Astrocyte (in vitro differentiated cells and primary cell): Measurements from ENCODE around the gene MARVELD1. TPM values are rescaled to one million over a fixed set of nuclear protein-coding genes. Genes with fewer than 3 reads are reported as not detected.

Experiments used
- DNase-seq: peaks from one replicate; pipeline ENCODE4 v3.0.0-alpha.2; 2010; ENCODE audit warnings: low read depth
- FAIRE-seq: peaks from 2 replicates; lab custom pipeline; 2011; peaks lifted over from hg19 to GRCh38; lab: Jason Lieb, UNC
- H2AFZ ChIP-seq: 2 replicates; pipeline ENCODE4 v1.6.0; 2012; ENCODE audit warnings: low read depth, low read length, inconsistent platforms
- H3K27ac ChIP-seq: 2 replicates; pipeline ENCODE4 v1.5.1; 2011; ENCODE audit warnings: low read depth, low read length, inconsistent platforms
- H3K27me3 ChIP-seq: 2 replicates; pipeline ENCODE4 v1.6.0; 2011; ENCODE audit warnings: low read length, inconsistent platforms; ENCODE audit not compliant: insufficient read depth
- H3K36me3 ChIP-seq: 2 replicates; pipeline ENCODE4 v1.5.1; 2011; ENCODE audit warnings: low read length, inconsistent platforms; ENCODE audit not compliant: insufficient read depth
- H3K4me1 ChIP-seq: 2 replicates; pipeline ENCODE4 v1.5.1; 2011; ENCODE audit warnings: low read length, inconsistent platforms; ENCODE audit not compliant: insufficient read depth
- H3K4me2 ChIP-seq: 2 replicates; pipeline ENCODE4 v1.6.0; 2012; ENCODE audit warnings: low read length, inconsistent platforms
- H3K4me3 ChIP-seq: 2 replicates; pipeline ENCODE4 v1.5.1; 2011; ENCODE audit warnings: low read depth, mild to moderate bottlenecking, low read length, inconsistent platforms; ENCODE audit not compliant: insufficient read depth
- H3K79me2 ChIP-seq: 2 replicates; pipeline ENCODE4 v1.6.0; 2012; ENCODE audit warnings: mild to moderate bottlenecking, low read length, inconsistent platforms; ENCODE audit not compliant: insufficient read depth
- H3K9ac ChIP-seq: 2 replicates; pipeline ENCODE4 v1.6.0; 2012; ENCODE audit warnings: mild to moderate bottlenecking, low read length, inconsistent platforms
- H3K9me3 ChIP-seq: 2 replicates; pipeline ENCODE4 v1.5.1; 2012; ENCODE audit warnings: low read depth, mild to moderate bottlenecking, low read length, inconsistent platforms; ENCODE audit not compliant: insufficient read depth
- H4K20me1 ChIP-seq: 2 replicates; pipeline ENCODE4 v1.6.0; 2012; ENCODE audit warnings: low read length, inconsistent platforms; ENCODE audit not compliant: insufficient read depth
- H3K27ac Mint-ChIP-seq: one replicate; pipeline ENCODE4 v1.8.0; 2021; ENCODE audit warnings: mild to moderate bottlenecking, mixed read lengths; ENCODE audit not compliant: unreplicated experiment
- H3K27me3 Mint-ChIP-seq: one replicate; pipeline ENCODE4 v1.8.0; 2021; ENCODE audit warnings: low read depth, mixed read lengths; ENCODE audit not compliant: unreplicated experiment
- H3K36me3 Mint-ChIP-seq: one replicate; pipeline ENCODE4 v1.8.0; 2021; ENCODE audit warnings: low read depth, mixed read lengths; ENCODE audit not compliant: unreplicated experiment
- H3K4me1 Mint-ChIP-seq: one replicate; pipeline ENCODE4 v1.8.0; 2021; ENCODE audit warnings: low read depth, mixed read lengths; ENCODE audit not compliant: unreplicated experiment
- H3K4me3 Mint-ChIP-seq: one replicate; pipeline ENCODE4 v1.8.0; 2021; ENCODE audit warnings: mild to moderate bottlenecking, moderate library complexity, mixed read lengths; ENCODE audit not compliant: unreplicated experiment
- H3K9me3 Mint-ChIP-seq: one replicate; pipeline ENCODE4 v1.8.0; 2021; ENCODE audit warnings: mild to moderate bottlenecking, mixed read lengths; ENCODE audit not compliant: unreplicated experiment
- CTCF ChIP-seq: IDR thresholded peaks from 2 replicates; pipeline ENCODE4 v1.5.1; 2011; ENCODE audit warnings: low read depth, mild to moderate bottlenecking, inconsistent platforms, low read length, moderate library complexity; ENCODE audit not compliant: insufficient read depth
- EZH2 ChIP-seq: IDR thresholded peaks from 2 replicates; pipeline ENCODE4 v1.6.1; 2012; ENCODE audit warnings: mild to moderate bottlenecking, low read length, inconsistent platforms; ENCODE audit not compliant: insufficient read depth
- total RNA-seq: library from RNA; stranded (reverse); gene quantifications from 2 replicates; pipeline ENCODE4 v1.2.1, GENCODE V29; 2021

Gene MARVELD1
- total RNA-seq, 1 donor from 2014 or later = 69.7 TPM

- FAIRE-seq (no peak), DNase-seq (no peak)
- H2AFZ ChIP-seq = no peak overlapping the region
- H3K27ac ChIP-seq = no peak overlapping the region
- no peak overlapping the region for H3K9ac ChIP-seq
- no peaks in the 10 kb centered on the region for H3K4me1 ChIP-seq
- Mint-ChIP-seq H3K4me1 (no peaks in the 10 kb centered on the region), H3K4me3 (no peak overlapping the region), H3K9me3 (no peaks in the 10 kb centered on the region), H3K27me3 (no peaks in the 10 kb centered on the region), H3K36me3 (peaks cover 35% of the 10 kb centered on the region), H3K27ac (no peak overlapping the region)
- peaks cover 16% of the 10 kb centered on the region for H4K20me1 ChIP-seq
- H3K9me3 ChIP-seq = no peaks in the 10 kb centered on the region
- no peak for TF ChIP-seq EZH2
- no peak for TF ChIP-seq CTCF
- peaks cover 27% of the 10 kb centered on the region for H3K36me3 ChIP-seq
- H3K79me2 ChIP-seq = no peaks in the 10 kb centered on the region
- H3K27me3 ChIP-seq = no peaks in the 10 kb centered on the region
- H3K4me2 ChIP-seq = no peak overlapping the region
- no peak overlapping the region for H3K4me3 ChIP-seq
These were observed 41.2 kb downstream of the MARVELD1 start for GRCh38 chr10:97754726-97755125.

- Histone ChIP-seq H3K4me3 (no peak overlapping the region), H3K9ac (no peak overlapping the region), H3K27ac (no peak overlapping the region), H3K36me3 (peaks cover 19% of the 10 kb centered on the region), H3K79me2 (no peaks in the 10 kb centered on the region), H4K20me1 (peaks cover 20% of the 10 kb centered on the region), H3K9me3 (no peaks in the 10 kb centered on the region), H2AFZ (no peak overlapping the region), H3K4me2 (no peak overlapping the region), H3K27me3 (no peaks in the 10 kb centered on the region), H3K4me1 (no peaks in the 10 kb centered on the region)
- FAIRE-seq (no peak), DNase-seq (no peak)
- no peaks in the 10 kb centered on the region for H3K27me3 Mint-ChIP-seq
- no peaks in the 10 kb centered on the region for H3K4me1 Mint-ChIP-seq
- peaks cover 32% of the 10 kb centered on the region for H3K36me3 Mint-ChIP-seq
- no peak overlapping the region for H3K4me3 Mint-ChIP-seq
- TF ChIP-seq CTCF (no peak), EZH2 (no peak)
- no peaks in the 10 kb centered on the region for H3K9me3 Mint-ChIP-seq
- H3K27ac Mint-ChIP-seq = no peak overlapping the region
These were observed 42.2 kb downstream of the MARVELD1 start for GRCh38 chr10:97755718-97756117.

GRCh38 chr10:97757471-97757870 is 43.9 kb downstream of the MARVELD1 start:
- H3K9me3 Mint-ChIP-seq = no peaks in the 10 kb centered on the region
- Histone ChIP-seq H3K27ac (no peak overlapping the region), H2AFZ (no peak overlapping the region), H3K36me3 (peaks cover 15% of the 10 kb centered on the region), H4K20me1 (peaks cover 20% of the 10 kb centered on the region), H3K79me2 (no peaks in the 10 kb centered on the region), H3K9ac (no peak overlapping the region), H3K27me3 (no peaks in the 10 kb centered on the region), H3K4me1 (no peaks in the 10 kb centered on the region), H3K4me2 (no peak overlapping the region), H3K4me3 (no peak overlapping the region), H3K9me3 (no peaks in the 10 kb centered on the region)
- FAIRE-seq = no peak
- peaks cover 6% of the 10 kb centered on the region for H3K4me1 Mint-ChIP-seq
- no peak overlapping the region for H3K27ac Mint-ChIP-seq
- TF ChIP-seq EZH2 = no peak
- TF ChIP-seq CTCF = no peak
- peaks cover 29% of the 10 kb centered on the region for H3K36me3 Mint-ChIP-seq
- H3K27me3 Mint-ChIP-seq = no peaks in the 10 kb centered on the region
- no peak overlapping the region for H3K4me3 Mint-ChIP-seq
- DNase-seq = no peak
